Fibroblast of mammary gland (primary cell): ENCODE data around the gene SLC7A9.

Source experiments
- DNase-seq: peaks from one replicate; pipeline ENCODE4 v3.0.0-alpha.2; 2010; ENCODE audit warnings: low read depth
- H3K4me3 ChIP-seq: 2 replicates; pipeline ENCODE4 v1.5.1; 2011; ENCODE audit warnings: low read depth, mild to moderate bottlenecking, low read length, moderate library complexity; ENCODE audit not compliant: control insufficient read depth
- TF ChIP-seq, protein P1 (sequence below): conservative IDR thresholded peaks from 2 replicates; pipeline ENCODE4 v1.5.1; 2011; ENCODE audit warnings: low read depth, low read length, inconsistent platforms; ENCODE audit not compliant: control insufficient read depth, insufficient read depth

The SLC7A9 gene

GRCh38 chr19:32877323-32877912 is 7.9 kb upstream of the SLC7A9 start:
- H3K4me3 ChIP-seq: no peak overlapping the region
- DNase-seq: no peak

DNA sequence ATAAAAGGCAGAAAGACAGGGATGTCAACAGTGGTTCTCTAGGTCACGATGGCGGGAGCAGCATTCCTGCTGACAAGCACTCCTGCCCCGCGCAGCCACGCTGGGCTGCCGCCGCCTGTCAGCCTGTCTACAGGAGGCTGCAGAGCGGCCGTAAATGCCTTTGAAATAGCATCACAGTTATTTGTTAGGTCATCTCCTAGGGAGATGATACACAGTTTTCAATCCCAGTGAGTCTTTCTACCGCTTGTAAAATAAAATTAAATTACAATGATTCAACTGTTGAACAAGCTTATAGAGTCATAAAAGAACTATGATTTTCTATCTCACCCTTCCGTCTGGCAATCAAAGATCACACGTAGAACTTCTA is 7.3 kb upstream of the SLC7A9 start:
- peak; percentile 40 for DNase-seq
- H3K4me3 ChIP-seq: no peak overlapping the region
- TF ChIP-seq, protein P1, sequence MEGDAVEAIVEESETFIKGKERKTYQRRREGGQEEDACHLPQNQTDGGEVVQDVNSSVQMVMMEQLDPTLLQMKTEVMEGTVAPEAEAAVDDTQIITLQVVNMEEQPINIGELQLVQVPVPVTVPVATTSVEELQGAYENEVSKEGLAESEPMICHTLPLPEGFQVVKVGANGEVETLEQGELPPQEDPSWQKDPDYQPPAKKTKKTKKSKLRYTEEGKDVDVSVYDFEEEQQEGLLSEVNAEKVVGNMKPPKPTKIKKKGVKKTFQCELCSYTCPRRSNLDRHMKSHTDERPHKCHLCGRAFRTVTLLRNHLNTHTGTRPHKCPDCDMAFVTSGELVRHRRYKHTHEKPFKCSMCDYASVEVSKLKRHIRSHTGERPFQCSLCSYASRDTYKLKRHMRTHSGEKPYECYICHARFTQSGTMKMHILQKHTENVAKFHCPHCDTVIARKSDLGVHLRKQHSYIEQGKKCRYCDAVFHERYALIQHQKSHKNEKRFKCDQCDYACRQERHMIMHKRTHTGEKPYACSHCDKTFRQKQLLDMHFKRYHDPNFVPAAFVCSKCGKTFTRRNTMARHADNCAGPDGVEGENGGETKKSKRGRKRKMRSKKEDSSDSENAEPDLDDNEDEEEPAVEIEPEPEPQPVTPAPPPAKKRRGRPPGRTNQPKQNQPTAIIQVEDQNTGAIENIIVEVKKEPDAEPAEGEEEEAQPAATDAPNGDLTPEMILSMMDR: no peak

More at GRCh38 chr19:32877323-32877912, 7.9 kb upstream of the SLC7A9 start:
- TF ChIP-seq, protein P1: no peak

DNA sequence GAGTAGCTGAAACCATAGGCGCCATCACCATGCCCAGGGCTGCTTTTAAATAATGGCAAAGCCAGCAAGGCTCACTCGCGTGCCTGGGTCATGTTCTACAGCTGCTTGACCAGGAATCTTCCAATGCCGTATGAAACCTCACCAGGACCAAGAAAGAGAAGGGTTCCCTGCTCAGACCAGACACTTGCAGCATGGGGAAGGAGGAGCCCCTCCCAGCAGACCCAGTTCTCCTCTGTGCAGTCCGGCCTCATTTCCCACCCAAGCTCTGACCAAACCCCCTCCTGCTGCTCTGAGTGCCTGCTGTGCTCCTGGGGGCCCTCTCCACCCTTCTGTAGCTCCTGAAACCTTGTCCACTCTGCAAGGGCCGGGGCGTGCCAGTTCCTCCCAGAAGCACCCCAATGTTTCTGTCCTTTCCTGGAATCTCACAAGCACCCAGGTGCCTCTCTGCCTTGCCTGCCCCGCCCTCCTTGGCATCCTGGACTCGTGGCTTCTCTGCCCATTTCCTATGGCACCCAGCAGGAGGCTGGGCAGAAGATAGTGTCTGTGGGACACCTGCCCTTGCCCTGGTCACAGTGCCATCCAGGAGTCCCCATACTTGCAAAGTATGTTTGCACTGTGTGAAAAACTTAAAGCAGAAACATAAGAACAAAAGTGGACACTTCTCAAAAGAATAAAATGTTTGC is 6.8 kb upstream of the SLC7A9 start:
- TF ChIP-seq, protein P1: no peak
- no peak for DNase-seq

GRCh38 chr19:32875428-32875827 is 5.9 kb upstream of the SLC7A9 start:
- no peak overlapping the region for H3K4me3 ChIP-seq
- TF ChIP-seq, protein P1: no peak
- no peak for DNase-seq

More for the DNA sequence above, 6.8 kb upstream of the SLC7A9 start:
- no peak overlapping the region for H3K4me3 ChIP-seq

- TF ChIP-seq, protein P1: no peak
- no peak for DNase-seq
- H3K4me3 ChIP-seq: no peak overlapping the region
These were observed 5.0 kb upstream of the SLC7A9 start for GRCh38 chr19:32874605-32875004.

DNA sequence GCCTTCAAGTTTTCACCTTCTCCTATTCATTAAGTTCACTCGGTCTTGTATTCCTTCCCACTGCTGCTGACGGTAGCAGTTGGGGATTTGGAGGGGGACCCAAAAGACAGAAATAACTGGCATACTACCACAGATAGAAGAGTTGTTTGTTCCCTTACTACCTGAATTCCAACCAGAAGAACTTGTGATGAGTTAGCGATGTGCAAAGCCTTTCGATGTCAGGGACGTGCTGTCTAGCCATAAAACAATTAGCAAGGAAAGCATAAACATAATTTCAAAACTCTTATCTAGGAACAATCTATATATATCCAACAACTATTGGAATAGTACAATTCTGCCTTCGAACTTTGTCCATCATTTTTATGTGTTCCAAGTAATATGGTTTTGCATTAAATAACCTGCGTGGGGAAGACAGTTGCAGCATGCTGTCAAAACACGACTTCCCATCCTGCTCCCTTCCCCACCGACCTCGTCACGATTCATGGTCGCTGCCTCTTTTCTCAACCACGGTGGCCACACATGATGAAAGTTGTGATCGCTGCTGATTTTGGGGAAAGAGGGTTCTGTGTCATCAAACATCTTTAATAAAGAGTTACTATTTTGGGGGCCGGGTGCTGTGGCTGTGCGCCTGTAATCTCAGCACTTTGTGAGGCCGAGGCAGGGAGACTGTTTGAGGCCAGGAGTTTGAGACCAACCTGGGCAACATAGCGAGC is 3.8 kb upstream of the SLC7A9 start:
- DNase-seq: no peak

More for the DNA sequence above, 3.8 kb upstream of the SLC7A9 start:
- TF ChIP-seq, protein P1: no peak
- no peak overlapping the region for H3K4me3 ChIP-seq
